GM18519 (cell line): ENCODE results near the gene GRM4.

Experiments used
- ATAC-seq: cut with Tn5 transposase; IDR thresholded peaks from one replicate; pipeline ENCODE4 v1.9.1; 2021; ENCODE audit warnings: mild to moderate bottlenecking, moderate library complexity; ENCODE audit not compliant: unreplicated experiment, low FRiP score

Gene GRM4

GRCh38 chr6:33985947-33986346, 159.9 kb downstream of the GRM4 start:
- no peak for ATAC-seq

- no peak for ATAC-seq
Measured at GRCh38 chr6:33985313-33985751, 160.6 kb downstream of the GRM4 start.

- ATAC-seq, result no peak
Measured at GRCh38 chr6:33984466-33985312, 161.2 kb downstream of the GRM4 start.

DNA sequence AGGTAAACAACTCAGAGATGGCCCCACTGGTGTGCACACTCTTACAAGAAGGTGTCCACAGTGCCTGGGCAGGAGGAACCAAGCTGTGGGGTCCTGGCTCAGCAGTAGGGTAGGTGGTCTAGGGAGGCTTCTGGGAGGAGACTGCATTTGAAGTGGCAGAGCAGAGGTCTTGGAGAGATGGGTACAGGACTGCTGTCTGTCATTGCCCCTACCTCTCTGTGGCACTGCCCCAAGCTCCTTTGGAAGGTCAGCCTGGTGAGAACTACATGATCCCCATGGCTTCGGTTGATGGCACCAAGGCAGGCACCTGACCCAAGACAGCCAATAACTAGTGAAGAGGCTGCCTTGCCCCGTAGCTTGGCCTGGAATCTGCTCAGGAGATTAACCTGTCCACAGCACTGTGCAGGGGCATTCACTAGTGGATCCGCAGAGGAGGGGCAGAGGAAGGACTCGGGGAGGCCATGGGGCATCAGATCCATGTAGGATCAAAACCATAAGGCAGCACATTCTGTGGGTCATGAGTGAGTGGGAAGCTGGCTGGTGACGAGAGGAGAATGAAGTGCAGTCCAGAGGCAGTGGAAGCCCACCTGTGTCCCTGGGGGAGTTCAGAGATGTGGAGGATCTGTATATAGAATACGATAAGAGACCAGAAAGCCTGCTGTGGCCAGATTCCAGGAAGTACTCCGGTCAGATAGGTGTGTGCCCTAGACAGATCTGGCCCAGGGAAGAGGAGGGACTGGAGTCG, 162.0 kb downstream of the GRM4 start:
- ATAC-seq, result no peak

DNA sequence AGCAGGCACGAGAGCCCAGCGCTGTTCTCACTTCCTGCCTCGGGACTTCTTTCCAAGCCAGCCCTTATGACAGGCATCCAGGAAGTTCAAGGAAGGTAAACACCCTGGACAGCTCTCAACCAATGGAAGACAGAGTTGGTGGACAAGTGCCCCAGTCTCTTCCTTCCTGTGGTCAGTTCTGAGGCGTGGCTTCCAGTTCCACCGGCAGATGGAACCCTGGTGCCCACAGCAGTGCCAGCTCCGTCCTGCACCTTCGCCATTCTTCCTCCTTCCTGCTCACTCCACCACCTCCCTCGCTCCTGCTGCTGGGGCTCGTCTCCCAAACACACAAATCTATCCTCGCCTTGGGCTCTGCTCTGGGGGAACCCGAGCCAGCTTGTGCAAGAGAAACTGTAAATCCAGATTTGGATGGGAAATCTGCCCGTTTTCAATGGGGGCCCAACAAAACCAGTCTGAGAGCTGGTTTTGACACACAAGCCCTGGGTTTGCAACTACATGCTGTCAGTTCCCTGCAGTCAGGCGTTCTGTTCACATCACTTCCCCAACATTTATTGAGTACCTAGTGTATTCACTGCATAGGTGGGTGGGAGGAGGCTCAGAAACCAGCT, 162.7 kb downstream of the GRM4 start:
- no peak for ATAC-seq

- no peak for ATAC-seq
Measured at GRCh38 chr6:33981861-33982260, 164.0 kb downstream of the GRM4 start.

DNA sequence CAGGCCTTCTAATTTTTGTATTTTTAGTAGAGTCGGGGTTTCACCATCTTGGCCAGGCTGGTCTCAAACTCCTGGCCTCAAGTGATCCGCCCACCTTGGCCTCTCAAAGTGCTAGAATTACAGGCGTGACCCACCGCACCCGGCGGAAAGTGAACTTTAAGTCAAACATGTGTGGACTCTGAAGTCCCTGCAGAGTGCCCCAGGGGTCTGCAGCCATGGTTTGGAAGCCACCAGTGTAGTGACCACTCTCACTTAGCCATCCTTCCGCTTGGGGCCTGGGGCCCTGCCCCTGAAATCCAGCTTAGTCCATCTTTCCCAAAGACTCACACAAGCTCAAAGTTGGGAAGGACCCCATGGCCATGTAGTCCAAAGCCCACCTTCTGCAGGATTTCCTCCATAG, 164.5 kb downstream of the GRM4 start:
- no peak for ATAC-seq

DNA sequence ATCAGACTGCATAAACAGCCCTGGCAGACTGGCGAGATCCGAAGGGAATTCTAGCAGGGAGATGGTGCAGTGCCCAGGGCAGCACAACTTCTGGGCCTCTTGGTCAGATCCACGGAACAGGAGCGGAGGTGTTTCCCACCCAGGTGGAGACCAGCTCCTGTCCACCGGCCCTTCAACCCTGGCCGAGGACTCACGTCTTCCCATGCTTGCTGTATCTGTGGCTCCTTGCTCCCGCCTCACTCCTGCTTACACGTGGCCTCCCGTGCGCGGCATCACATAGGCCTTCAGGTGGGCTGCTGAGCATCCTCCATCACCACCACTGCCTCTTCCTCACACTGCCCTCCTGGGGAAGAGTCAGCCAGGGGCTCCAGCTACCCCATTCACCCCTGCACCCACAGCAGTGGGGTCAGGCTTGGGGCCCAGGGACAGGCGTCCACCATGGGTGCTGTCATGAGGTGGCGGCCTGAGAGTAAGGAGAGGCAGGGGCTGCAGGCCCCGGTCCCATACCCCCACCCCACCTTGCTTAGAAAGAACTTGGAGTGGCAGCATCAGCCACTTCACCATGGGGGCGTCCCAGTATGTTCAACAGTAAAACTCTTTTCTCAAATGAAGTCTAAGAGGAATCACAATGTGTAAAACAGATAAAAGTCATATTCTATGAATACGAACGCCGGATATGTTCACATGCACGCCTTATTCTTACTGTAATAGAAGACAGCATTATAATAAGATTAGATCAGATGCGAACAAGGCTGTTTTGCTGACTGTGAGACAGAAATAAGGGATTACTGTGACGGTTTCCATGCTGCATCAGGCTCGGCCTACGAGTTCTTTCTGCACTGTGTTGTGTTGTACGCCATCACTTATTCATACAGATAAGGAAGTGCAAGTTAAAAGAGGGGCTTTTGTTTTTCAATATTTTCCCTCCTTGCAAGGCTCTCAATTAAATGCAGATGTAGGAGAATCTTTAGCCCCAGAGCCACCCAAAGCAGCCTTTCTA, 165.4 kb downstream of the GRM4 start:
- ATAC-seq, result no peak

GRCh38 chr6:33979750-33980149, 166.1 kb downstream of the GRM4 start:
- ATAC-seq, result no peak

DNA sequence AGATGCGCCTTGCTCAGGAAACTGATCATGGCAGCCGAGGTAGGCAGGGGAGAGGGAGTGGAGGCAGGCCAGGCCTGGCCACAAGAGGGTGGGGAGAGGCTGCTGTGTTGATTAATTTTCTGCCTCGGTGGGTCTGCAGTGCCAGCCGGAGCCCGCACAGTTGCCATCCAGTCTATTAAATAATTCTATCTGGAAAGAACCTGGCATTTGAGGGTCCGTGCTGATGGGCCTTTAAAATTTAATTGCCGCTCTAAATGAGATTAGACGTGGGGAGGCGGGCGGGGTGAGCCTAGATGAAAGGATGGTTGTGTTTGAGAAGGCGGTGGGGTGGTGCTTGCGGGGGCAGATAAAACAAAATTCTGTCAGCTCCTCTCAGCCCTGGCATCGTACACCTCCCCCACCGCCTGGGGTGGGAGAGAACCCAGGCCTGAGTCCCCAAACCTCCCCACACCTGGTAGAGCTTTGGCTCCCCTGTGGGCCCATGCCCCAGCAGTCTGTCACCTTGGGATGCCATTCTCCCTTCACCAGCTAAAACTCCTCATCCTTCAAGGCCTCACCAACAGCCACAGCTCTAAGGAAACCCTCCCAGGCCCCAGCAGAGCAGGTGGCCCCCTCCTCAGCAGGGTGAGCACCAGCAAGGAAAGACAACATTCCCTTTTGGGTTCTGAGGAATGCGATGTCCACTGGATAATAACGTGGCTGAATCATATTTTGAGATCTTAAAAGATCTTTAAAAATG, 167.3 kb downstream of the GRM4 start:
- no peak for ATAC-seq

GRCh38 chr6:33977606-33978411, 168.1 kb downstream of the GRM4 start:
- ATAC-seq, result no peak

DNA sequence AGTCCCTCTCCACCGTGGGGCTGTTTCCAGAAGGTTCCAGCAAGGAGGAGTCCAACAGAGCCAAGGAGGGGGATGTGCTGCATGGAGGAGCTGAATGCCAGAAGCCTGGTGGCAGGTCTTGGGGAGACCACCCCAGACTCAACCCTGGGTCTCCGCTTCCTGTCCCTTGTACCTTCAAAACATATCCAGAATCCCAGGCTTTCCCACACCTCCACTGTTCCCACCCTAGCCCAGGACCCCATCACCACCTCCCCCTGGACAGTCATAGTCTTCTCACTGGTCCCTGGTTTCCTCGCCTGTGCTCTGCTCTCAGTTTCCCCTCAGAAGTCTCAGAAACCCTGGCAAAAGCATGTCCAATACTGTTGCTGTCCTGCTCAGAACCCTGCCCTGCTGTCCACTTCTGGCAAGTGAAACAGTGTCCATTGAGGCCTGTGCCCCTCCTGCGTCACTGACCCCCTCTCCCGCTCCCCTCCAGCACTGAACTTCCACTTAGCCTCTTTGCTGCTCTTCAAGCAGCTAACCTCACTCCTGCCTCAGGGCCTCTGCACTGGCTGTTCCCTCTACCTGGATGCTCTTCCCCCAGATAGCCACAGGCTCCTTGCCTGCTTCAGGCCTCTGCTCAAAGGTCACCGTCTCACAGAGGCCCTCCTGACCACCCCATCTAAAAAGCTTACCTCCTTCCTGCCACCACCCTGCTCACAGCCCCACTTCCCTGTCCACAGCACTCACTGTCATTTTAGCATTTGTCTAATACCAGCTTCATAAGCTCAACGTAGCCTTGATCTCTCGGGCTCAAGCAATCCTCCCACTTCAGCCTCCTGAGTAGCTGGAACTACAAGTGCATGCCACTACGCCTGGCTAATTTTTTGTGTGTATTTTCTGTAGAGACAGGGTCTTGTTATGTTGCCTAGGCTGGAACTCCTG, 169.2 kb downstream of the GRM4 start:
- ATAC-seq, result no peak

DNA sequence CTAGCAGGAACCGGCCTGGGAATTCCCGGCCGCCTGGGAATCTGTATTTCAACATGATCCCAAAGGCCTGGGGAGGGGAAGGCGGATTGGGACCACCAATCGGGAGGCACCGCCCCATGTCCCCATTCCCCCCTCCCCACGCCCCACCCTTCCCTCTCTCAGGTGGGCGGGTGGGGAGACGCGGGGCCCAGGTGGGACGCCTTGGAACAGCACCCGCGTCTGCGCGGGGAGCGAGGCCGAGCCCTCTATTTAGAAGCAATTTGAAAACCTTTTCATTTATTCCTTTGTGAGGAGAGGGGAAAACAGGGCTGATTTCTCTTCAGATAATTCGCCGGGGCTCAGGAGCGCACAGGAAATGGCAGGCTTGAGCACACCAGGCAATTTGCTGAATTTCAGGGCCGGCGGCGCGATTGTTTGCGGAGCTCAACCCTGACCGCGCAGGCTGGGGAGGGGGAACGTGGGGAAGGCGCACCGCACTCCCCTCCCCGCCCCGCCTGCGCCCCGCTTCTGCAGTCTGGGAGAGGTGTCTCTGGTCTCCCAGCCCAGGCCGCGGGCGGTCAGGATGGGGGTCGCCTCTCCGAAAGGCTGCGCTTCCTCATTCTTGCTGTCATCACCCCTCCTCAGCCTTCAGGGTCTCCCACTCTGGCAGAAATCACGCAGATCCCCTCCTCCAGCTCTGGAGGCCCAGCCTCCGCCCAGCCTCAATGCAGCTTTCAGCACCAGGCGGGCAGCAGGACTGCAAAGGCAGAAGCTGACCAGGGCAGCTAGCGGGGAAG, 170.0 kb downstream of the GRM4 start:
- no peak for ATAC-seq

GRCh38 chr6:33974471-33974870, 171.4 kb downstream of the GRM4 start:
- ATAC-seq, result no peak

GRCh38 chr6:33974030-33974429, 171.9 kb downstream of the GRM4 start:
- no peak for ATAC-seq

- ATAC-seq, result no peak
Measured at GRCh38 chr6:33971580-33971979, 174.3 kb downstream of the GRM4 start.
